ENCODE data around the gene SNW1.

DNA sequence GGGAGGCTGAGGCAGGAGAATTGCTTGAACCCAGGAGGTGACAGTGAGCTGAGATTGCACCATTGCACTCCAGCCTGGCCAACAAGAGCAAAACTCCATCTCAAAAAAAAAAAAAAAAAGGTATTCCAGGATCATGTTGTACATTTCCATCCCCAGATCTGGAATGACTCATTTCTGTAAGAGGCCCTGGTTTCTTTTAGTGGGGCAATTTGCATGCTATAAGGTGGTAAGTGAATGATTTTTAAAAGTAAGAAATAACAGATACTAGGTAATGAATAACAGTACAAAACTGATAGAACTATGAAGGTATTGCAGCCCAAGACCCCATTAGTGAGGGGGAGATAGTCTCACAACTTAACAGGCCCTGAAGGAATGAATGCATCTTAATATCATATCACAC lies 21.2 kb upstream of the SNW1 start:
- TF ChIP-seq, protein P1, sequence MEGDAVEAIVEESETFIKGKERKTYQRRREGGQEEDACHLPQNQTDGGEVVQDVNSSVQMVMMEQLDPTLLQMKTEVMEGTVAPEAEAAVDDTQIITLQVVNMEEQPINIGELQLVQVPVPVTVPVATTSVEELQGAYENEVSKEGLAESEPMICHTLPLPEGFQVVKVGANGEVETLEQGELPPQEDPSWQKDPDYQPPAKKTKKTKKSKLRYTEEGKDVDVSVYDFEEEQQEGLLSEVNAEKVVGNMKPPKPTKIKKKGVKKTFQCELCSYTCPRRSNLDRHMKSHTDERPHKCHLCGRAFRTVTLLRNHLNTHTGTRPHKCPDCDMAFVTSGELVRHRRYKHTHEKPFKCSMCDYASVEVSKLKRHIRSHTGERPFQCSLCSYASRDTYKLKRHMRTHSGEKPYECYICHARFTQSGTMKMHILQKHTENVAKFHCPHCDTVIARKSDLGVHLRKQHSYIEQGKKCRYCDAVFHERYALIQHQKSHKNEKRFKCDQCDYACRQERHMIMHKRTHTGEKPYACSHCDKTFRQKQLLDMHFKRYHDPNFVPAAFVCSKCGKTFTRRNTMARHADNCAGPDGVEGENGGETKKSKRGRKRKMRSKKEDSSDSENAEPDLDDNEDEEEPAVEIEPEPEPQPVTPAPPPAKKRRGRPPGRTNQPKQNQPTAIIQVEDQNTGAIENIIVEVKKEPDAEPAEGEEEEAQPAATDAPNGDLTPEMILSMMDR (conservative IDR thresholded peaks at IDR 0.05 in 1 of 2, IDR thresholded peaks at IDR 0.05 in 1 of 2; ENCODE audit: extremely low read depth in 1 of 2, insufficient read depth in 1 of 2, low read depth in 1 of 2, low read length in 2 of 2), result no peak
- no peak for TF ChIP-seq EZH2 (IDR thresholded peaks at IDR 0.05; ENCODE audit: borderline replicate concordance, low read length)
